Adrenal gland (tissue), 5 donors: ENCODE data around the gene ARPC5.

Source experiments
- POLR2A ChIP-seq, 2 donors: fragments of 450-650 bp; IDR thresholded peaks; one replicate each; pipeline ENCODE4 v1.6.1; 2017; ENCODE audit warnings: antibody characterized with exemption in 2 of 2, mild to moderate bottlenecking in 2 of 2, moderate library complexity in 1 of 2
- TF ChIP-seq, protein P1 (sequence below), 6 experiments: fragments of 450-650 bp in 4 of 6; fragments of 200-600 bp in 2 of 6; sonication (generic) in 1 of 6; IDR thresholded peaks; 1 replicate in 5 of 6; 2 replicates in 1 of 6; pipeline versions ENCODE4 v1.5.1 to v1.8.0; 2016 to 2021; ENCODE audit warnings: antibody characterized with exemption in 6 of 6, mild to moderate bottlenecking in 2 of 6, moderate library complexity in 1 of 6
- donor health status: DM: no; HTN: no; CAD: no.

DNA sequence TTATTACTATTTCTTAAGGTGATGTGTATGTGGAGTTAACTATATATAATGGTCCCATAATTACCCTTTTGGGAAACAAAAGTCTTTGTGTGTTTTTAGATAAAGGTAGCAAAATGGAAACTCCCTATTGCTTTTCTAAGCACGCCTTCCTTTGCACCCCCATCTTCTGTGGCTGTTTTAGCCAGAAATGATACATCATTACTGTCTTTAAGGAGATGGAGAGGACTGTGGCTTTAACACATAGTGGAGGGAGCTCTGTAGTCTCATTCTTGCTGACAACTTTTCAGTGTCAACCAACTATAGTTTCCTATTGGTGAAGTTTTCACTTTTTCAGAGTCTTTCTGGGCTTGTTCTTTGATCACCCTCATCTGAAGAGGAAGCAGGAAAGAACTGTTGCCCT lies 16.5 kb upstream of the ARPC5 start:
- TF ChIP-seq POLR2A (IDR thresholded peaks at IDR 0.05) = no peak
- TF ChIP-seq, protein P1, sequence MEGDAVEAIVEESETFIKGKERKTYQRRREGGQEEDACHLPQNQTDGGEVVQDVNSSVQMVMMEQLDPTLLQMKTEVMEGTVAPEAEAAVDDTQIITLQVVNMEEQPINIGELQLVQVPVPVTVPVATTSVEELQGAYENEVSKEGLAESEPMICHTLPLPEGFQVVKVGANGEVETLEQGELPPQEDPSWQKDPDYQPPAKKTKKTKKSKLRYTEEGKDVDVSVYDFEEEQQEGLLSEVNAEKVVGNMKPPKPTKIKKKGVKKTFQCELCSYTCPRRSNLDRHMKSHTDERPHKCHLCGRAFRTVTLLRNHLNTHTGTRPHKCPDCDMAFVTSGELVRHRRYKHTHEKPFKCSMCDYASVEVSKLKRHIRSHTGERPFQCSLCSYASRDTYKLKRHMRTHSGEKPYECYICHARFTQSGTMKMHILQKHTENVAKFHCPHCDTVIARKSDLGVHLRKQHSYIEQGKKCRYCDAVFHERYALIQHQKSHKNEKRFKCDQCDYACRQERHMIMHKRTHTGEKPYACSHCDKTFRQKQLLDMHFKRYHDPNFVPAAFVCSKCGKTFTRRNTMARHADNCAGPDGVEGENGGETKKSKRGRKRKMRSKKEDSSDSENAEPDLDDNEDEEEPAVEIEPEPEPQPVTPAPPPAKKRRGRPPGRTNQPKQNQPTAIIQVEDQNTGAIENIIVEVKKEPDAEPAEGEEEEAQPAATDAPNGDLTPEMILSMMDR (IDR thresholded peaks at IDR 0.05) = no peak
